ENCODE data around the gene JSRP1. TPM values are rescaled to one million over a fixed set of nuclear protein-coding genes. Genes with fewer than 3 reads are reported as not detected.
A peak's percentile ranks its signal among the peaks of the same experiment; 100 is the strongest.

The JSRP1 gene
- total and polyA plus RNA-seq, 2 of the 8 experiments (the other 6 are each of a cell fraction or from before 2014, with no cell fraction given): 0.24 to 0.56 TPM

- Histone ChIP-seq H2BK5ac (ENCODE audit: low read depth, low read length) (no peak overlapping the region), H3K4me2 (ENCODE audit: insufficient read depth in 1 of 2, low read depth in 2 of 2, low read length in 2 of 2) (no peak overlapping the region), H4K91ac (replicated peaks; ENCODE audit: insufficient read length, low read length) (no peak overlapping the region), H3K79me2 (ENCODE audit: control insufficient read depth in 1 of 2, insufficient read depth in 2 of 2, low read length in 2 of 2) (no peaks in the 10 kb centered on the region), H4K20me1 (replicated peaks in 1 of 2; ENCODE audit: control insufficient read depth in 1 of 2, insufficient read depth in 2 of 2, low read length in 2 of 2) (peaks cover 0 to 2% of the 10 kb centered on the region in 2 experiments), H3K56ac (replicated peaks; ENCODE audit: insufficient read length, low read depth, low read length) (no peak overlapping the region), H3K4ac (replicated peaks; ENCODE audit: insufficient read length, low read depth, low read length) (no peak overlapping the region), H2AFZ (ENCODE audit: low read length) (no peak overlapping the region), H3K79me1 (ENCODE audit: low read depth, low read length) (no peaks in the 10 kb centered on the region), H3K23me2 (ENCODE audit: low read depth, low read length) (peaks cover 3% of the 10 kb centered on the region; the same call in 1 of the 2 replicates), H2BK120ac (replicated peaks; ENCODE audit: low read depth, low read length) (no peak overlapping the region), H2BK20ac (ENCODE audit: low read length) (no peak overlapping the region), H3K4me3 (ENCODE audit: extremely low read depth in 1 of 4, insufficient read depth in 2 of 4, low read depth in 3 of 4, low read length in 4 of 4) (no peak overlapping the region), H3K9ac (replicated peaks in 1 of 4; ENCODE audit: extremely low read depth in 1 of 4, low read depth in 3 of 4, low read length in 3 of 4) (no peak overlapping the region), H2BK15ac (ENCODE audit: low read length) (no peak overlapping the region), H3K18ac (ENCODE audit: extremely low read depth, low read length) (no peak overlapping the region), H3K36me3 (ENCODE audit: control insufficient read depth in 2 of 4, insufficient read depth in 4 of 4, low read length in 3 of 4) (no peaks in the 10 kb centered on the region), H3K9me3 (ENCODE audit: insufficient read depth in 2 of 2, low read depth in 1 of 2, low read length in 1 of 2) (no peaks in the 10 kb centered on the region), H3K27me3 (replicated peaks in 1 of 4; ENCODE audit: control insufficient read depth in 3 of 4, extremely low read depth in 1 of 4, insufficient read depth in 3 of 4, low read length in 3 of 4) (peaks cover 14 to 23% (median 20%) of the 10 kb centered on the region in 4 experiments), H2AK5ac (ENCODE audit: low read depth, low read length) (no peak overlapping the region), H3K4me1 (replicated peaks in 1 of 4; ENCODE audit: control insufficient read depth in 3 of 4, insufficient read depth in 4 of 4, low read length in 3 of 4) (peaks cover 0 to 5% (median 3%) of the 10 kb centered on the region in 4 experiments; a peak in 3 of 7 replicates), H2BK12ac (ENCODE audit: low read depth, low read length) (no peak overlapping the region), H4K8ac (ENCODE audit: extremely low read depth, insufficient read depth, low read length) (peak overlapping the region; percentile 25; the same call in 1 of the 2 replicates), H3K27ac (ENCODE audit: low read depth, low read length) (no peak overlapping the region), H3K14ac (ENCODE audit: insufficient read length) (no peak overlapping the region), H3K23ac (ENCODE audit: insufficient read length) (no peak overlapping the region), H4K5ac (ENCODE audit: insufficient read length, low read depth, low read length) (no peak overlapping the region)
- DNase-seq (ENCODE audit: low read depth in 1 of 2, low spot score in 2 of 2) (no peak), FAIRE-seq (no peak)
- ChIA-PET CTCF (ENCODE audit: partially characterized antibody) (interaction anchor here (0.6 to 3.3 kb wide), 4 partner anchors 9 to 304 kb away, joined by 3 to 23 read pairs (median 5); no protein-coding TSS in a partner anchor), POLR2A (ENCODE audit: partially characterized antibody) (interaction anchor here (0.6 to 3.9 kb wide), 8 partner anchors 9 to 426 kb away, joined by 3 to 16 read pairs (median 4); partner anchors contain the start of genes LINGO3 and PEAK3)
- 93% methylated on average over 16 of the region's 16 CpGs; no CpG with 5 or more reads in 1 of the 2 experiments for WGBS, 2 experiments (ENCODE audit: extremely low coverage in 1 of 2, insufficient coverage in 1 of 2, insufficient read length in 1 of 2, insufficient replicate concordance in 2 of 2, low coverage in 1 of 2, low lambda C conversion rate in 2 of 2, missing lambda C conversion rate in 1 of 2)
- TF ChIP-seq GTF2F1 (IDR thresholded peaks at IDR 0.05; ENCODE audit: borderline replicate concordance, low read depth, low read length) (no peak), PHF8 (conservative IDR thresholded peaks at IDR 0.05; ENCODE audit: low read depth, low read length) (no peak), ATF3 (IDR thresholded peaks at IDR 0.05; ENCODE audit: insufficient read depth, low read depth, low read length) (no peak), KDM4A (IDR thresholded peaks at IDR 0.05; ENCODE audit: low read depth, low read length, severe bottlenecking) (no peak), ASH2L (IDR thresholded peaks at IDR 0.05; ENCODE audit: low read length) (no peak), RAD21 (IDR thresholded peaks at IDR 0.05 in 1 of 2, conservative IDR thresholded peaks at IDR 0.05 in 1 of 2; ENCODE audit: low read depth in 2 of 2, low read length in 2 of 2) (no peak)
Measured at GRCh38 chr19:2296141-2296540, 39.9 kb upstream of the JSRP1 start.
